Endothelial cell of umbilical vein (primary cell): ENCODE results near the gene SLITRK3. TPM values are rescaled to one million over a fixed set of nuclear protein-coding genes. Genes with fewer than 3 reads are reported as not detected.

Source experiments
- BruUV-seq: library from RNA; stranded (reverse); fragments of 400-500 nt; replicated peaks from 2 replicates; lab custom pipeline; 2021; lab: Mats Ljungman, UMichigan
- CTCF ChIA-PET: fragments of 300-600, 350-600 bp; sonication (Branson Sonifier 250); formaldehyde crosslinking; loops from one replicate; lab custom pipeline; 2021; ENCODE audit warnings: antibody characterized with exemption, inconsistent platforms; lab: Charles Lee
- POLR2A ChIA-PET: fragments of 300-600, 350-600 bp; sonication (Branson Sonifier 250); formaldehyde crosslinking; loops from one replicate; lab custom pipeline; 2021; ENCODE audit warnings: antibody characterized with exemption, inconsistent platforms; lab: Charles Lee
- DNase-seq: peaks from one replicate; pipeline ENCODE4 v3.0.0-alpha.2; 2011; ENCODE audit warnings: low read depth, low spot score
- FAIRE-seq: peaks from 2 replicates; lab custom pipeline; 2011; peaks lifted over from hg19 to GRCh38; lab: Jason Lieb, UNC
- H2AFZ ChIP-seq: 2 replicates; pipeline ENCODE4 v1.6.0; 2012; ENCODE audit warnings: low read depth, low read length, control low read depth, inconsistent platforms
- H3K27ac ChIP-seq: 2 replicates; pipeline ENCODE4 v1.5.1; 2011; ENCODE audit warnings: low read depth, mild to moderate bottlenecking, control low read depth, low read length, moderate library complexity; ENCODE audit not compliant: insufficient read depth
- H3K27me3 ChIP-seq, 2 experiments: 2 replicates each; pipeline versions ENCODE4 v1.6.0 to v1.6.1; 2011; ENCODE audit warnings: low read length in 2 of 2, mixed read lengths in 1 of 2; ENCODE audit not compliant: control insufficient read depth in 2 of 2, insufficient read depth in 2 of 2
- H3K36me3 ChIP-seq, 2 experiments: 2 replicates in 1 of 2; 3 replicates in 1 of 2; pipeline ENCODE4 v1.5.1; 2011; ENCODE audit warnings: low read length in 2 of 2, mild to moderate bottlenecking in 1 of 2, moderate library complexity in 1 of 2; ENCODE audit not compliant: control insufficient read depth in 2 of 2, insufficient read depth in 2 of 2; ENCODE audit errors: extremely low read depth in 1 of 2
- H3K4me1 ChIP-seq: 3 replicates; pipeline ENCODE4 v1.5.1; 2011; ENCODE audit warnings: mild to moderate bottlenecking, low read length; ENCODE audit not compliant: control insufficient read depth, insufficient read depth; ENCODE audit errors: extremely low read depth
- H3K4me2 ChIP-seq: 2 replicates; pipeline ENCODE4 v1.6.1; 2011; ENCODE audit warnings: low read length, control low read depth, mixed read lengths; ENCODE audit not compliant: insufficient read depth
- H3K4me3 ChIP-seq, 3 experiments: fragments of 200-600 bp in 1 of 3; sonication (generic), shearing (Covaris generic) in 1 of 3; replicated peaks in 1 of 3; 2 replicates each; pipeline ENCODE4 v1.5.1; 2011 to 2016; ENCODE audit warnings: control low read depth in 3 of 3, low read length in 3 of 3, mild to moderate bottlenecking in 2 of 3, inconsistent platforms in 1 of 3, low read depth in 1 of 3, moderate library complexity in 1 of 3; ENCODE audit not compliant: insufficient read depth in 1 of 3
- H3K79me2 ChIP-seq: 2 replicates; pipeline ENCODE4 v1.6.0; 2012; ENCODE audit warnings: low read length, inconsistent platforms; ENCODE audit not compliant: control insufficient read depth, insufficient read depth
- H3K9ac ChIP-seq: replicated peaks from 2 replicates; pipeline ENCODE3; 2011; ENCODE audit warnings: low read length, control low read depth; ENCODE audit not compliant: insufficient read depth; ENCODE audit errors: extremely low read depth
- H3K9me1 ChIP-seq: replicated peaks from 3 replicates; pipeline ENCODE4 v1.6.0; 2011; ENCODE audit warnings: mild to moderate bottlenecking, low read length; ENCODE audit not compliant: control insufficient read depth, insufficient read depth; ENCODE audit errors: extremely low read depth
- H3K9me3 ChIP-seq: replicated peaks from 2 replicates; pipeline ENCODE4 v1.5.1; 2012; ENCODE audit warnings: low read length, inconsistent platforms; ENCODE audit not compliant: control insufficient read depth, insufficient read depth
- H4K20me1 ChIP-seq: replicated peaks from 2 replicates; pipeline ENCODE3; 2011; ENCODE audit warnings: mild to moderate bottlenecking, low read length; ENCODE audit not compliant: control insufficient read depth, insufficient read depth; ENCODE audit errors: extremely low read depth
- CTCF ChIP-seq, 2 donors: IDR thresholded peaks; 1 replicate in 1 of 2; 2 replicates in 1 of 2; pipeline ENCODE4 v1.5.1; 2011; ENCODE audit warnings: low read length in 2 of 2, mild to moderate bottlenecking in 2 of 2, moderate library complexity in 2 of 2, control low read depth in 1 of 2, inconsistent platforms in 1 of 2, low read depth in 1 of 2; ENCODE audit not compliant: insufficient read depth in 1 of 2; ENCODE audit errors: extremely low read depth in 1 of 2
- FOS ChIP-seq: IDR thresholded peaks from 2 replicates; pipeline ENCODE4 v1.6.1; 2011; ENCODE audit warnings: mild to moderate bottlenecking, low read length, moderate library complexity, borderline replicate concordance; ENCODE audit not compliant: insufficient read depth
- GATA2 ChIP-seq: IDR thresholded peaks from 2 replicates; pipeline ENCODE4 v1.7.0; 2011; ENCODE audit warnings: low read depth, mild to moderate bottlenecking, moderate library complexity, mixed read lengths, low read length; ENCODE audit not compliant: insufficient read length, insufficient read depth
- JUN ChIP-seq: IDR thresholded peaks from 2 replicates; pipeline ENCODE4 v1.6.1; 2011; ENCODE audit warnings: borderline replicate concordance, low read depth; ENCODE audit not compliant: insufficient read length, insufficient read depth
- MYC ChIP-seq: IDR thresholded peaks from one replicate; pipeline ENCODE4 v1.6.1; 2011; ENCODE audit warnings: mild to moderate bottlenecking, low read depth, low read length
- POLR2AphosphoS5 ChIP-seq: IDR thresholded peaks from 2 replicates; pipeline ENCODE4 v1.6.1; 2012; ENCODE audit warnings: low read depth, mild to moderate bottlenecking, control low read depth, low read length, moderate library complexity; ENCODE audit not compliant: insufficient read depth
- dilution Hi-C: fragments of 300-500 bp; cut with MboI; formaldehyde crosslinking; loops from one replicate; pipeline ENCODE4 v1.15.0; 2019; ENCODE audit warnings: low sequenced_read_pairs; ENCODE audit not compliant: extremely low pct_ligation_motif_present
- intact Hi-C: fragments of 100-400 bp; cut with micrococcal nuclease; formaldehyde crosslinking; loops from one replicate; pipeline ENCODE4 v1.10.0; 2022
- polyA plus RNA-seq, 4 experiments: library from polyadenylated mRNA; depleted of rRNA in 3 of 4; stranded (reverse) in 3 of 4; unstranded in 1 of 4; fragments of >200 nt; gene quantifications; 2 replicates each; pipeline versions ENCODE4 v1.2.1 to v1.2.3, GENCODE V29; 2011 to 2012; ENCODE audit warnings: missing spikeins in 1 of 4
- total RNA-seq: library from RNA; stranded (reverse); gene quantifications from 2 replicates; pipeline ENCODE4 v1.2.3, GENCODE V29; 2021

SLITRK3 gene
- total and polyA plus RNA-seq, 2 donors (not counting 3 experiments of a cell fraction or from before 2014, with no cell fraction given): not detected

- CTCF ChIA-PET: no interaction called here
- dilution Hi-C loops (no loop called here), intact Hi-C loops (loop anchor here (5.0 kb wide), 1 partner anchor 1271 kb away; no protein-coding TSS in a partner anchor)
- no TSS peak for BruUV-seq
- no peak overlapping the region for H3K9ac ChIP-seq
- H4K20me1 ChIP-seq: no peaks in the 10 kb centered on the region
- TF ChIP-seq JUN (no peak), FOS (no peak), MYC (no peak), GATA2 (no peak), POLR2AphosphoS5 (no peak)
- H3K27ac ChIP-seq: no peak overlapping the region
- FAIRE-seq (no peak), DNase-seq (no peak)
- peaks cover 4 to 6% of the 10 kb centered on the region in 2 experiments for H3K27me3 ChIP-seq
- H2AFZ ChIP-seq: no peak overlapping the region
- H3K4me3 ChIP-seq: no peak overlapping the region
- H3K9me3 ChIP-seq: no peaks in the 10 kb centered on the region
- H3K9me1 ChIP-seq: no peaks in the 10 kb centered on the region
- no peaks in the 10 kb centered on the region for H3K36me3 ChIP-seq
- no peak overlapping the region for H3K4me2 ChIP-seq
- H3K4me1 ChIP-seq: no peaks in the 10 kb centered on the region
- no peaks in the 10 kb centered on the region for H3K79me2 ChIP-seq
- POLR2A ChIA-PET: no interaction called here
Measured at GRCh38 chr3:165188452-165188851, 7.7 kb downstream of the SLITRK3 start.

GRCh38 chr3:165185707-165186327, 10.4 kb downstream of the SLITRK3 start:
- H3K4me1 ChIP-seq: no peaks in the 10 kb centered on the region
- TF ChIP-seq MYC (no peak), CTCF (IDR thresholded peaks at IDR 0.05; ENCODE audit: extremely low read depth in 1 of 2, insufficient read depth in 1 of 2, low read depth in 1 of 2, low read length in 2 of 2) (peak; percentile 64 to 73)
- H3K27me3 ChIP-seq: no peaks in the 10 kb centered on the region
- no peak overlapping the region for H3K4me2 ChIP-seq
- H4K20me1 ChIP-seq: no peaks in the 10 kb centered on the region
- H2AFZ ChIP-seq: no peak overlapping the region
- POLR2A ChIA-PET: no interaction called here
- CTCF ChIA-PET: no interaction called here
- dilution Hi-C loops: no loop called here
- no peaks in the 10 kb centered on the region for H3K36me3 ChIP-seq
- no peak overlapping the region for H3K4me3 ChIP-seq
- no peaks in the 10 kb centered on the region for H3K79me2 ChIP-seq
- no peak overlapping the region for H3K9ac ChIP-seq
- BruUV-seq: no TSS peak
- DNase-seq (peak; percentile 35), FAIRE-seq (peak; percentile 64)
- H3K9me3 ChIP-seq: no peaks in the 10 kb centered on the region
- intact Hi-C loops: loop anchor here (5.0 kb wide), 1 partner anchor 1269 kb away; no protein-coding TSS in a partner anchor
- no peak overlapping the region for H3K27ac ChIP-seq
- H3K9me1 ChIP-seq: no peaks in the 10 kb centered on the region
